ENCODE results near the gene RPS6KA5.
"Not testable (repeated sequence)": the region's sequence is repeated elsewhere in the genome, so short reads cannot be mapped to it uniquely, and the experiment has no call there.

Gene RPS6KA5

GRCh38 chr14:90866833-90867232, 193.6 kb downstream of the RPS6KA5 start:
- Mint-ChIP-seq H3K36me3 (ENCODE audit: low read depth) (peaks cover 33% of the 10 kb centered on the region), H3K4me1 (ENCODE audit: low read depth) (peaks cover 3% of the 10 kb centered on the region), H3K27ac (no peak overlapping the region), H3K27me3 (ENCODE audit: low read depth) (no peaks in the 10 kb centered on the region), H3K4me3 (no peak overlapping the region), H3K9me3 (no peaks in the 10 kb centered on the region)
- DNase-seq (ENCODE audit: low spot score), result no peak

- Mint-ChIP-seq H3K36me3 (ENCODE audit: low read depth) (peaks cover 29% of the 10 kb centered on the region), H3K27ac (no peak overlapping the region), H3K4me3 (no peak overlapping the region), H3K4me1 (ENCODE audit: low read depth) (no peaks in the 10 kb centered on the region), H3K27me3 (ENCODE audit: low read depth) (no peaks in the 10 kb centered on the region), H3K9me3 (no peaks in the 10 kb centered on the region)
- DNase-seq (ENCODE audit: low spot score), result no peak
Observed at GRCh38 chr14:90864741-90865140, 195.7 kb downstream of the RPS6KA5 start.

- peaks cover 13% of the 10 kb centered on the region for H3K36me3 Mint-ChIP-seq (ENCODE audit: low read depth)
- peaks cover 7% of the 10 kb centered on the region for H3K4me1 Mint-ChIP-seq (ENCODE audit: low read depth)
- no peak overlapping the region for H3K4me3 Mint-ChIP-seq
- H3K27ac Mint-ChIP-seq, result no peak overlapping the region
- H3K9me3 Mint-ChIP-seq, result no peaks in the 10 kb centered on the region
- H3K27me3 Mint-ChIP-seq (ENCODE audit: low read depth), result no peaks in the 10 kb centered on the region
- no peak for DNase-seq (ENCODE audit: low spot score)
Observed at GRCh38 chr14:90858511-90858910, 201.9 kb downstream of the RPS6KA5 start.

- H3K4me1 Mint-ChIP-seq (ENCODE audit: low read depth), result peaks cover 7% of the 10 kb centered on the region
- H3K9me3 Mint-ChIP-seq, result no peaks in the 10 kb centered on the region
- no peak overlapping the region for H3K27ac Mint-ChIP-seq
- peaks cover 17% of the 10 kb centered on the region for H3K36me3 Mint-ChIP-seq (ENCODE audit: low read depth)
- no peak overlapping the region for H3K4me3 Mint-ChIP-seq
- no peak for DNase-seq (ENCODE audit: low spot score)
- H3K27me3 Mint-ChIP-seq (ENCODE audit: low read depth), result no peaks in the 10 kb centered on the region
Observed at GRCh38 chr14:90857866-90858265, 202.6 kb downstream of the RPS6KA5 start.

- peaks cover 10% of the 10 kb centered on the region for H3K36me3 Mint-ChIP-seq (ENCODE audit: low read depth)
- H3K27me3 Mint-ChIP-seq (ENCODE audit: low read depth); DNase-seq (ENCODE audit: low spot score); H3K9me3 Mint-ChIP-seq; H3K4me3 Mint-ChIP-seq; H3K4me1 Mint-ChIP-seq (ENCODE audit: low read depth); H3K27ac Mint-ChIP-seq: not testable (repeated sequence)
Observed at GRCh38 chr14:90856115-90856514, 204.3 kb downstream of the RPS6KA5 start.

- H3K4me3 Mint-ChIP-seq, result no peak overlapping the region
- no peak for DNase-seq (ENCODE audit: low spot score)
- no peaks in the 10 kb centered on the region for H3K4me1 Mint-ChIP-seq (ENCODE audit: low read depth)
- no peak overlapping the region for H3K27ac Mint-ChIP-seq
- peaks cover 8% of the 10 kb centered on the region for H3K36me3 Mint-ChIP-seq (ENCODE audit: low read depth)
- H3K27me3 Mint-ChIP-seq (ENCODE audit: low read depth), result no peaks in the 10 kb centered on the region
- H3K9me3 Mint-ChIP-seq, result no peaks in the 10 kb centered on the region
Observed at GRCh38 chr14:90853116-90853515, 207.3 kb downstream of the RPS6KA5 start.

GRCh38 chr14:90851327-90852036, 209.0 kb downstream of the RPS6KA5 start:
- Mint-ChIP-seq H3K4me3 (no peak overlapping the region), H3K9me3 (no peaks in the 10 kb centered on the region), H3K27ac (no peak overlapping the region), H3K4me1 (ENCODE audit: low read depth) (no peaks in the 10 kb centered on the region), H3K27me3 (ENCODE audit: low read depth) (no peaks in the 10 kb centered on the region), H3K36me3 (ENCODE audit: low read depth) (peaks cover 10% of the 10 kb centered on the region)
- DNase-seq (ENCODE audit: low spot score), result no peak

- no peak for DNase-seq (ENCODE audit: low spot score)
- peaks cover 10% of the 10 kb centered on the region for H3K36me3 Mint-ChIP-seq (ENCODE audit: low read depth)
- no peaks in the 10 kb centered on the region for H3K27me3 Mint-ChIP-seq (ENCODE audit: low read depth)
- H3K27ac Mint-ChIP-seq, result no peak overlapping the region
- no peaks in the 10 kb centered on the region for H3K9me3 Mint-ChIP-seq
- H3K4me1 Mint-ChIP-seq (ENCODE audit: low read depth), result no peaks in the 10 kb centered on the region
- no peak overlapping the region for H3K4me3 Mint-ChIP-seq
Observed at GRCh38 chr14:90850487-90850886, 210.0 kb downstream of the RPS6KA5 start.

GRCh38 chr14:90849787-90850444, 210.5 kb downstream of the RPS6KA5 start:
- peaks cover 8% of the 10 kb centered on the region for H3K36me3 Mint-ChIP-seq (ENCODE audit: low read depth)
- no peak overlapping the region for H3K4me3 Mint-ChIP-seq
- no peaks in the 10 kb centered on the region for H3K27me3 Mint-ChIP-seq (ENCODE audit: low read depth)
- H3K9me3 Mint-ChIP-seq, result no peaks in the 10 kb centered on the region
- DNase-seq (ENCODE audit: low spot score), result no peak
- H3K4me1 Mint-ChIP-seq (ENCODE audit: low read depth), result no peaks in the 10 kb centered on the region
- no peak overlapping the region for H3K27ac Mint-ChIP-seq

GRCh38 chr14:90848944-90849731, 211.3 kb downstream of the RPS6KA5 start:
- DNase-seq (ENCODE audit: low spot score), result no peak
- no peak overlapping the region for H3K4me3 Mint-ChIP-seq
- H3K9me3 Mint-ChIP-seq, result no peaks in the 10 kb centered on the region
- H3K36me3 Mint-ChIP-seq (ENCODE audit: low read depth), result peaks cover 8% of the 10 kb centered on the region
- H3K4me1 Mint-ChIP-seq (ENCODE audit: low read depth), result no peaks in the 10 kb centered on the region
- no peak overlapping the region for H3K27ac Mint-ChIP-seq
- H3K27me3 Mint-ChIP-seq (ENCODE audit: low read depth), result no peaks in the 10 kb centered on the region

GRCh38 chr14:90846511-90846910, 213.9 kb downstream of the RPS6KA5 start:
- Mint-ChIP-seq H3K4me1 (ENCODE audit: low read depth) (peaks cover 5% of the 10 kb centered on the region), H3K9me3 (no peaks in the 10 kb centered on the region), H3K36me3 (ENCODE audit: low read depth) (peaks cover 4% of the 10 kb centered on the region), H3K27ac (no peak overlapping the region), H3K4me3 (no peak overlapping the region), H3K27me3 (ENCODE audit: low read depth) (no peaks in the 10 kb centered on the region)
- no peak for DNase-seq (ENCODE audit: low spot score)

- DNase-seq (ENCODE audit: low spot score), result no peak
- no peaks in the 10 kb centered on the region for H3K27me3 Mint-ChIP-seq (ENCODE audit: low read depth)
- no peaks in the 10 kb centered on the region for H3K9me3 Mint-ChIP-seq
- H3K4me3 Mint-ChIP-seq, result no peak overlapping the region
- H3K27ac Mint-ChIP-seq, result no peak overlapping the region
- H3K4me1 Mint-ChIP-seq (ENCODE audit: low read depth), result peaks cover 5% of the 10 kb centered on the region
- H3K36me3 Mint-ChIP-seq (ENCODE audit: low read depth), result peaks cover 3% of the 10 kb centered on the region
Observed at GRCh38 chr14:90844321-90844720, 216.1 kb downstream of the RPS6KA5 start.

GRCh38 chr14:90842726-90843125, 217.7 kb downstream of the RPS6KA5 start:
- peaks cover 4% of the 10 kb centered on the region for H3K27me3 Mint-ChIP-seq (ENCODE audit: low read depth)
- no peak overlapping the region for H3K27ac Mint-ChIP-seq
- DNase-seq (ENCODE audit: low spot score), result peak; percentile 1
- no peaks in the 10 kb centered on the region for H3K36me3 Mint-ChIP-seq (ENCODE audit: low read depth)
- H3K4me1 Mint-ChIP-seq (ENCODE audit: low read depth), result peaks cover 7% of the 10 kb centered on the region
- no peaks in the 10 kb centered on the region for H3K9me3 Mint-ChIP-seq
- no peak overlapping the region for H3K4me3 Mint-ChIP-seq

- not testable (repeated sequence) for H3K27ac Mint-ChIP-seq; H3K36me3 Mint-ChIP-seq (ENCODE audit: low read depth); H3K9me3 Mint-ChIP-seq; H3K4me3 Mint-ChIP-seq; H3K27me3 Mint-ChIP-seq (ENCODE audit: low read depth); DNase-seq (ENCODE audit: low spot score)
- H3K4me1 Mint-ChIP-seq (ENCODE audit: low read depth), result peaks cover 22% of the 10 kb centered on the region
Observed at GRCh38 chr14:90840667-90841066, 219.8 kb downstream of the RPS6KA5 start.

Measured in T-helper 2 cell treated with Interferon-gamma antibody and Interleukin-4, amounts not matched to agents 5 μg/mL and 100 μg/mL, for 36 hours (primary cell).